ENCODE measurements around the gene SRRM4.

SRRM4 gene

DNA sequence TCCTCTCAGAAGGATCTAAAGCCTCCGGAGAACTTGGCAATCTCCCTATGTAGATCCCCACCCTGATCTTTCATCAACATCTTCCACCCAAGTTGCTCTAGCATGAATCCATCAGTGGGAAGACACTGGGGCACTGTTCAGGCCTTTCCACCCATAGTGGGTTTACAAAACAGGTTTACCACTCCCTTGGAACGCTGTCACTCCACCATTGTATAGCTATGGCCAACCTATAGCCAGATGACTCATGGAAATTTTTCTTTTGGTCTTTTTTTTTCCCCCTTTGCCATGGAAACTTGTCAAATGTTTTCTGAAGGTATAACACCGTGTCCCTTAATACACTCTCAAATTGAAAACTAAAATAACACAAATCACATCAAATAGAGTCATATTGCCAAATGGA, 186.6 kb downstream of the SRRM4 start:
- in situ Hi-C loops (cut with HindIII; ENCODE audit: low pct_ligation_motif_present, low sequenced_read_pairs), result no loop called here
- Histone ChIP-seq H3K4me3 (ENCODE audit: low read depth, low read length) (no peak overlapping the region), H3K27ac (no peak overlapping the region), H3K27me3 (replicated peaks) (no peaks in the 10 kb centered on the region), H3K36me3 (replicated peaks) (no peaks in the 10 kb centered on the region)
- DNase-seq, result no peak
- TF ChIP-seq, protein P1, sequence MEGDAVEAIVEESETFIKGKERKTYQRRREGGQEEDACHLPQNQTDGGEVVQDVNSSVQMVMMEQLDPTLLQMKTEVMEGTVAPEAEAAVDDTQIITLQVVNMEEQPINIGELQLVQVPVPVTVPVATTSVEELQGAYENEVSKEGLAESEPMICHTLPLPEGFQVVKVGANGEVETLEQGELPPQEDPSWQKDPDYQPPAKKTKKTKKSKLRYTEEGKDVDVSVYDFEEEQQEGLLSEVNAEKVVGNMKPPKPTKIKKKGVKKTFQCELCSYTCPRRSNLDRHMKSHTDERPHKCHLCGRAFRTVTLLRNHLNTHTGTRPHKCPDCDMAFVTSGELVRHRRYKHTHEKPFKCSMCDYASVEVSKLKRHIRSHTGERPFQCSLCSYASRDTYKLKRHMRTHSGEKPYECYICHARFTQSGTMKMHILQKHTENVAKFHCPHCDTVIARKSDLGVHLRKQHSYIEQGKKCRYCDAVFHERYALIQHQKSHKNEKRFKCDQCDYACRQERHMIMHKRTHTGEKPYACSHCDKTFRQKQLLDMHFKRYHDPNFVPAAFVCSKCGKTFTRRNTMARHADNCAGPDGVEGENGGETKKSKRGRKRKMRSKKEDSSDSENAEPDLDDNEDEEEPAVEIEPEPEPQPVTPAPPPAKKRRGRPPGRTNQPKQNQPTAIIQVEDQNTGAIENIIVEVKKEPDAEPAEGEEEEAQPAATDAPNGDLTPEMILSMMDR (IDR thresholded peaks at IDR 0.05; ENCODE audit: low read depth, low read length, missing control alignments), result no peak

DNA sequence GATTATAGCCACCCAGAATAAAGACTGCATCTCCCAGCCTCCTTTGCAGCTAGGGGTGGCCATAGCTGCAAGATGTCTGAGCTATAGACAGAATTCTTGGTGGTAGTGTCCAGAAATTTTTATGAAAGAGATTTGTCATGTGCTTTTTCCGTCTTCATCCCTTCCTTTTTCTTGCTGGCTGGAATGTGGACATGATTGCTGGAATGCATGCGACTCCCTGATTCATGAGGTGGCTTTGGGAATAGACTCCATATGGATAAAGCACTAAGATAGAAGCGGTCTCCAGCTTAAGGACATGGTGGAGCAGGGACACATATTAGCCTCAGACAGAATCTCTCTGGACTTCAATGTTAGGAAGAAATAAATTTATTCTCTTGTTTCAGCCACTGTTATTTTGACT, 187.4 kb downstream of the SRRM4 start:
- DNase-seq, result no peak
- in situ Hi-C loops (cut with HindIII; ENCODE audit: low pct_ligation_motif_present, low sequenced_read_pairs), result no loop called here
- TF ChIP-seq, protein P1 (IDR thresholded peaks at IDR 0.05; ENCODE audit: low read depth, low read length, missing control alignments), result no peak
- Histone ChIP-seq H3K27ac (no peak overlapping the region), H3K27me3 (replicated peaks) (no peaks in the 10 kb centered on the region), H3K36me3 (replicated peaks) (no peaks in the 10 kb centered on the region), H3K4me3 (ENCODE audit: low read depth, low read length) (no peak overlapping the region)

DNA sequence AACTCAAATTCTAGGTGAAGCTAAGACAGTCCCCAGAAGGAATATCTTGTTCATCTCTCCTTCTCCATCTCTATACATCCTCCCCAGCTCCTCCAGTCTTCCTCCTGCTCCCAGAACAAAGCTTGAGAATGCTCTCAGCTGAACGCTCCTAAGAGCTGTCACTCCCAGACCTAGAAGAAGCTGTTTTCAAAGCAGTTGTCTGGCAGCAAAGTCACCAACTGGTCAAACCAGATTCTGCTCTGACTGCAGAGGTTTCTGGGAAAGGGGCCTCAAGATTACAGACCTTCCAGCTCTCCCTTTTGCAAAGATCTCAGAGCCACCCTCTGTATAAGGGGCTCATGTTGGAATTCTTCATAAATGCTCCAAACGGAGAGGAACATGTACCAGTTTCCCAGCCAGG, 187.8 kb downstream of the SRRM4 start:
- no peaks in the 10 kb centered on the region for H3K36me3 ChIP-seq (replicated peaks)
- TF ChIP-seq, protein P1 (IDR thresholded peaks at IDR 0.05; ENCODE audit: low read depth, low read length, missing control alignments), result no peak
- no peak overlapping the region for H3K4me3 ChIP-seq (ENCODE audit: low read depth, low read length)
- in situ Hi-C loops (cut with HindIII; ENCODE audit: low pct_ligation_motif_present, low sequenced_read_pairs), result no loop called here
- no peak overlapping the region for H3K27ac ChIP-seq
- DNase-seq, result no peak
- H3K27me3 ChIP-seq (replicated peaks), result no peaks in the 10 kb centered on the region

DNA sequence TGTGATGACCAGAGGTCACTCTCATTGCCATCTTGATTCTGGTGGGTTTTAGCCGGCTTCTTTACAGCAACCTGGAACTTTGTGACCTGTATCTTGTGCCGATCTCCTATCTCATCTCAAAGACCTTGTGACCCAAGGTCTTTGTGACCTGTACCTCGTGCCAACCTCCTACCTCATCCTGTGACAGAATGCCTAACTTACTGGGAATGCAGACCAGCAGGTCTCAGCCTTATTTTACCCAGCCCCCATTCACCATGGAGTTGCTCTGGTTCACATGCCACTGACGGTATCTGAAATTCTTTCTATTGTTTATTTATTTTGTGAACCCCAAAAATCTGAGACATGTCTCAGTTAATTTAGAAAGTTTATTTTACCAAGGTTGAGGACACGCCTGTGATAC, 189.9 kb downstream of the SRRM4 start:
- Histone ChIP-seq H3K27ac (no peak overlapping the region), H3K27me3 (replicated peaks) (no peaks in the 10 kb centered on the region), H3K4me3 (ENCODE audit: low read depth, low read length) (no peak overlapping the region), H3K36me3 (replicated peaks) (no peaks in the 10 kb centered on the region)
- TF ChIP-seq, protein P1 (IDR thresholded peaks at IDR 0.05; ENCODE audit: low read depth, low read length, missing control alignments), result no peak
- in situ Hi-C loops (cut with HindIII; ENCODE audit: low pct_ligation_motif_present, low sequenced_read_pairs), result no loop called here
- DNase-seq, result no peak

DNA sequence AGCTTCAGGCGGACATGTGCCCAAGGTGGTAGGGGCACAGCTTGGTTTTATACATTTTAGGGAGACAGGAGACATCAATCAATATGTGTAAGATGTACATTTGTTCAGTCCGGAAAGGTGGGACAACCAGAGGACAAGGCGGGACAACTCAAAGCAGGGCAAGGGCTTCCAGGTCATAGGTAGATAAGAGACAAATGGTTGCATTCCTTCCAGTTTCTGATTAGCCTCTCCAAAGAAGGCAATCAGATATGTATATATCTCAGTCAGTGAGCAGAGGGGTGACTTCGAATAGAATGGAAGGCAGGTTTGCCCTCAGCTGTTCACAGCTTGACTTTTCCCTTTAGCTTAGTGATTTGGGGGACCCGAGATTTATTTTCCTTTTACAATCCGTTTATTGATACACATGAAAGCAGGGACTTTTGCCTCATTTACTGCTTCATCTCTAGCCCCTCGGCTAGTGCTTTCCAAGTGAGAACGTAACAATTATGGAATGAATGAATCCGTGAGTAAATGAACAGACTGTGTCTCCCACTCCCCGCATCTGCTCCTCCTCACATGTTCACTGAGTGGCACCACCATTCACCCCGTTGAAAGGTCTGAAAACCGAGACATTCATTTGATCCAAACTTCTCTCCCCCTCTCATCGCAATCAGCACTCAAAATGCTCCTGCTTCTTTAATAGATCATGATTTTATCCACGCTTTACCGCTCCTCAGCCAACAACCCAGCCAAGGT, 190.5 kb downstream of the SRRM4 start:
- Histone ChIP-seq H3K27me3 (replicated peaks) (no peaks in the 10 kb centered on the region), H3K4me3 (ENCODE audit: low read depth, low read length) (no peak overlapping the region), H3K27ac (no peak overlapping the region), H3K36me3 (replicated peaks) (no peaks in the 10 kb centered on the region)
- DNase-seq, result no peak
- TF ChIP-seq, protein P1 (IDR thresholded peaks at IDR 0.05; ENCODE audit: low read depth, low read length, missing control alignments), result no peak
- in situ Hi-C loops (cut with HindIII; ENCODE audit: low pct_ligation_motif_present, low sequenced_read_pairs), result no loop called here

DNA sequence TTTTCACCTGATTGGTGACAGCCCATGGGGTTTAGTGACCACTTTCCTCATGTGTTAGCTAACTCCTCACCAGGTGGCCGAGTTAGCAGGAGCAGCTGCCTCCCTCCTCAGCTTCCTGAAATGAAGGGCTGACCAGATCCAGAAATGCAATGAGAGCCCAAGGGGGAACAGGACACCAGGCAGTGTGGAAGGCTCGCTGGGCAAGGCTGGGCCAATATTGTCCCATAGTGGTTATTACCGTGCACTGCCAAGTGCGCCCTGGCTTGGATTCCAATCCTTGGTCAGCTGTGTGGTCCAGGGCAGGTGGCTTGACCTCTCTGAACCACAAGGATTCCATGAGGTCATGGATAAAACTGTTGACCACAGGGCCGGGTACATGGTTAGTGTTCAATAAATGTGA, 193.7 kb downstream of the SRRM4 start:
- TF ChIP-seq, protein P1 (IDR thresholded peaks at IDR 0.05; ENCODE audit: low read depth, low read length, missing control alignments), result no peak
- Histone ChIP-seq H3K27ac (no peak overlapping the region), H3K36me3 (replicated peaks) (no peaks in the 10 kb centered on the region), H3K27me3 (replicated peaks) (no peaks in the 10 kb centered on the region), H3K4me3 (ENCODE audit: low read depth, low read length) (no peak overlapping the region)
- no peak for DNase-seq
- in situ Hi-C loops (cut with HindIII; ENCODE audit: low pct_ligation_motif_present, low sequenced_read_pairs), result no loop called here
